ENCODE measurements around the gene SERTAD4.

DNA sequence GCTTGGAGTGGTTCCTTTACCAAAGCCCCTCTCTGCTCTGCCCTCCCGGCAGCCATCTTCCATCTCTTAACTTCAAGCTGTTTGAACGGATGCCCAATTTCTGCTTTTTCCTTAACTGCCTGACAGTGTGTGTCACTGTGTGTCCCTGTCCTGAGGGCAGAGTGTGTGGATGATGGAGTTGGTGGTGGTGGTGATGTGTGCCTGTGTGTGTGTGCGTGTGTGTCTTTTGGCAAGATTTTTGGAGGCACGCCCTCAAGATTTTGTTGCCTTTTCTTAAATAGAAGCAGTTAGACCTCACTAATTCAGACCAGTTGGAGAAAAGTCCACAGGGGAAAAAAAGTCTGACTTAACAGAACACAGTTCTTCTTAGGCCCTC, 30.3 kb downstream of the SERTAD4 start:
- no peak for TF ChIP-seq EZH2 (IDR thresholded peaks at IDR 0.05; ENCODE audit: borderline replicate concordance, insufficient read depth, low read length, poor library complexity, severe bottlenecking)
- TF ChIP-seq, protein P1, sequence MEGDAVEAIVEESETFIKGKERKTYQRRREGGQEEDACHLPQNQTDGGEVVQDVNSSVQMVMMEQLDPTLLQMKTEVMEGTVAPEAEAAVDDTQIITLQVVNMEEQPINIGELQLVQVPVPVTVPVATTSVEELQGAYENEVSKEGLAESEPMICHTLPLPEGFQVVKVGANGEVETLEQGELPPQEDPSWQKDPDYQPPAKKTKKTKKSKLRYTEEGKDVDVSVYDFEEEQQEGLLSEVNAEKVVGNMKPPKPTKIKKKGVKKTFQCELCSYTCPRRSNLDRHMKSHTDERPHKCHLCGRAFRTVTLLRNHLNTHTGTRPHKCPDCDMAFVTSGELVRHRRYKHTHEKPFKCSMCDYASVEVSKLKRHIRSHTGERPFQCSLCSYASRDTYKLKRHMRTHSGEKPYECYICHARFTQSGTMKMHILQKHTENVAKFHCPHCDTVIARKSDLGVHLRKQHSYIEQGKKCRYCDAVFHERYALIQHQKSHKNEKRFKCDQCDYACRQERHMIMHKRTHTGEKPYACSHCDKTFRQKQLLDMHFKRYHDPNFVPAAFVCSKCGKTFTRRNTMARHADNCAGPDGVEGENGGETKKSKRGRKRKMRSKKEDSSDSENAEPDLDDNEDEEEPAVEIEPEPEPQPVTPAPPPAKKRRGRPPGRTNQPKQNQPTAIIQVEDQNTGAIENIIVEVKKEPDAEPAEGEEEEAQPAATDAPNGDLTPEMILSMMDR (IDR thresholded peaks at IDR 0.05; ENCODE audit: poor library complexity, severe bottlenecking) = no peak
- no peak for TF ChIP-seq SMC3 (conservative IDR thresholded peaks at IDR 0.05; ENCODE audit: poor library complexity)
- TF ChIP-seq POLR2AphosphoS5 (IDR thresholded peaks at IDR 0.05) = no peak

Measured in neural cell (in vitro differentiated cells).